SK-N-MC (cell line): Measurements from ENCODE around the gene CLDN20.

Source experiments
- EZH2 ChIP-seq: fragments of 200-600 bp; sonication (generic); IDR thresholded peaks from one replicate; pipeline ENCODE4 v1.6.1; 2017; ENCODE audit warnings: antibody characterized with exemption
- POLR2AphosphoS5 ChIP-seq: IDR thresholded peaks from 2 replicates; pipeline ENCODE4 v1.6.1; 2012; ENCODE audit warnings: mild to moderate bottlenecking, low read depth, low read length, borderline replicate concordance

DNA sequence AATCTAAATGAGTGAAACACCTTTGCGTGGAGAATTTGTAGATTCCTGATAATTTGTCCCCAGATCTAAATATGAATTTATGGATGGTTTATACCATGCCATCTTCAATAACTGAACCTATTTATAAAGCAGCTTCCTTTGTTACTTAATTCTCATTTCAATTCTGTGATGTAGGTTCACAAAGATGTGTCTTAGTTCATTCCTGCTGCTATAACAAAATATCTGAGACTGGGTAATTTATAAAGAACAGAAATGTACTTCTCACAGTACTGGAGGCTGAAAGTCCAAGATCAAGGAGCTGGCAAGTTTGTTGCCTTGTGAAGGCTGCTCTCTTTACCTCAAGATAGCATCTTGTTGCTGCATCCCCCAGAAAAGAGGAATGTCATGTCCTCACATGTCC is 52.6 kb downstream of the CLDN20 start:
- TF ChIP-seq POLR2AphosphoS5 (no peak), EZH2 (no peak)
